Osteocyte (in vitro differentiated cells): ENCODE measurements around the gene NES. TPM values are rescaled to one million over a fixed set of nuclear protein-coding genes. Genes with fewer than 3 reads are reported as not detected.

Source experiments
- DNase-seq: peaks from one replicate; pipeline ENCODE4 v3.0.0; 2021; ENCODE audit warnings: mixed read lengths; ENCODE audit not compliant: unreplicated experiment; ENCODE audit errors: extremely low spot score
- H3K27ac Mint-ChIP-seq: one replicate; pipeline ENCODE4 v1.8.0; 2021; ENCODE audit warnings: mild to moderate bottlenecking, mixed read lengths; ENCODE audit not compliant: unreplicated experiment
- H3K27me3 Mint-ChIP-seq: one replicate; pipeline ENCODE4 v1.8.0; 2021; ENCODE audit warnings: mixed read lengths; ENCODE audit not compliant: unreplicated experiment
- H3K36me3 Mint-ChIP-seq: one replicate; pipeline ENCODE4 v1.8.0; 2021; ENCODE audit warnings: mixed read lengths; ENCODE audit not compliant: unreplicated experiment
- H3K4me1 Mint-ChIP-seq: one replicate; pipeline ENCODE4 v1.8.0; 2021; ENCODE audit warnings: mixed read lengths; ENCODE audit not compliant: unreplicated experiment
- H3K4me3 Mint-ChIP-seq: one replicate; pipeline ENCODE4 v1.8.0; 2021; ENCODE audit warnings: mild to moderate bottlenecking, moderate library complexity, mixed read lengths; ENCODE audit not compliant: unreplicated experiment
- H3K9me3 Mint-ChIP-seq: one replicate; pipeline ENCODE4 v1.8.0; 2021; ENCODE audit warnings: mixed read lengths; ENCODE audit not compliant: unreplicated experiment
- total RNA-seq: library from RNA; stranded (reverse); gene quantifications from 2 replicates; pipeline ENCODE4 v1.2.1, GENCODE V29; 2021
- TF ChIP-seq, protein P1 (sequence below): fragments of 200-600 bp; sonication (generic); IDR thresholded peaks from 2 replicates; pipeline ENCODE4 v1.5.0; 2021; ENCODE audit warnings: antibody characterized with exemption, mild to moderate bottlenecking, moderate library complexity

NES gene
- total RNA-seq, 1 donor from 2014 or later, result 26.5 TPM

DNA sequence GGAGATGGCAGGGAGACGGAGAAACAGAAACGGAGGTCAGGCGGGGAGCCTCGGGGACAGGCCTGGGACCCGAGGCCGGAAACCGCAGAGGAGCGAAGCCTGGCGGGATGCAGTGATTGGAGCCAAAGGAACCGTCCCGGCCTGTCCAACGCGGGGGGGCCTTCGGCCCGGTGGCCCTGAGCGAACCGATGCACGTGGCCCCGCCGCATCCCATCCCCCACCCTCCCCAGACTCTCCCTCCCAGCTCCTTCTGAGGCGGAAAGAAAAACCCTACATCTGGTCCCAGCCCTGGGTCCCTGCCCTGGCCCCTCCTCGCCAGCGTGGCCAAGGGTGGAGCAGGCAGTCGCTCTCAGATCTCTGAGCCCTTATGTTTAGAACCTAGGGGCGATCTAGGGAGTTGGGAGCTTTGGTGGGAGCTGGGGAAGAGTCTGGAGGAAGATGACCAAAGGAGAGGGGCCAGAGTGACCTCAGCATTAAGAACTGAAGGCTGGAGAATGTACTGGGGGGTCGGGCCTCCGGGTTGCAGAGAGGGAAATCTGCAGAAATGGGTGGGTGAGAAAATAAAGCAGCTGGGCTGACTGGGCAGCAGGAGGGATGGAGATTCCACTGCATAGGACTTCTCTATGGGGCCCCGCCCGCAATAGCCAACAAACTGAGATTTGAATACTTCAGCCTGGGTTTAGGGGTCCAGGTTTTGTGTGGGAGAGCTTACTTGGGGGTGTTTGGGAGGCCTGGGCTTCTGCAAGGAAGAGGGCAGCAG lies 29.6 kb upstream of the NES start:
- peaks cover 3% of the 10 kb centered on the region for H3K36me3 Mint-ChIP-seq
- peak overlapping the region; percentile 95 for H3K27ac Mint-ChIP-seq
- H3K4me3 Mint-ChIP-seq, result peak overlapping the region; percentile 78
- DNase-seq, result peak; percentile 88
- TF ChIP-seq, protein P1, sequence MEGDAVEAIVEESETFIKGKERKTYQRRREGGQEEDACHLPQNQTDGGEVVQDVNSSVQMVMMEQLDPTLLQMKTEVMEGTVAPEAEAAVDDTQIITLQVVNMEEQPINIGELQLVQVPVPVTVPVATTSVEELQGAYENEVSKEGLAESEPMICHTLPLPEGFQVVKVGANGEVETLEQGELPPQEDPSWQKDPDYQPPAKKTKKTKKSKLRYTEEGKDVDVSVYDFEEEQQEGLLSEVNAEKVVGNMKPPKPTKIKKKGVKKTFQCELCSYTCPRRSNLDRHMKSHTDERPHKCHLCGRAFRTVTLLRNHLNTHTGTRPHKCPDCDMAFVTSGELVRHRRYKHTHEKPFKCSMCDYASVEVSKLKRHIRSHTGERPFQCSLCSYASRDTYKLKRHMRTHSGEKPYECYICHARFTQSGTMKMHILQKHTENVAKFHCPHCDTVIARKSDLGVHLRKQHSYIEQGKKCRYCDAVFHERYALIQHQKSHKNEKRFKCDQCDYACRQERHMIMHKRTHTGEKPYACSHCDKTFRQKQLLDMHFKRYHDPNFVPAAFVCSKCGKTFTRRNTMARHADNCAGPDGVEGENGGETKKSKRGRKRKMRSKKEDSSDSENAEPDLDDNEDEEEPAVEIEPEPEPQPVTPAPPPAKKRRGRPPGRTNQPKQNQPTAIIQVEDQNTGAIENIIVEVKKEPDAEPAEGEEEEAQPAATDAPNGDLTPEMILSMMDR, result no peak
- H3K27me3 Mint-ChIP-seq, result no peaks in the 10 kb centered on the region
- peaks cover 87% of the 10 kb centered on the region for H3K4me1 Mint-ChIP-seq
- H3K9me3 Mint-ChIP-seq, result no peaks in the 10 kb centered on the region

DNA sequence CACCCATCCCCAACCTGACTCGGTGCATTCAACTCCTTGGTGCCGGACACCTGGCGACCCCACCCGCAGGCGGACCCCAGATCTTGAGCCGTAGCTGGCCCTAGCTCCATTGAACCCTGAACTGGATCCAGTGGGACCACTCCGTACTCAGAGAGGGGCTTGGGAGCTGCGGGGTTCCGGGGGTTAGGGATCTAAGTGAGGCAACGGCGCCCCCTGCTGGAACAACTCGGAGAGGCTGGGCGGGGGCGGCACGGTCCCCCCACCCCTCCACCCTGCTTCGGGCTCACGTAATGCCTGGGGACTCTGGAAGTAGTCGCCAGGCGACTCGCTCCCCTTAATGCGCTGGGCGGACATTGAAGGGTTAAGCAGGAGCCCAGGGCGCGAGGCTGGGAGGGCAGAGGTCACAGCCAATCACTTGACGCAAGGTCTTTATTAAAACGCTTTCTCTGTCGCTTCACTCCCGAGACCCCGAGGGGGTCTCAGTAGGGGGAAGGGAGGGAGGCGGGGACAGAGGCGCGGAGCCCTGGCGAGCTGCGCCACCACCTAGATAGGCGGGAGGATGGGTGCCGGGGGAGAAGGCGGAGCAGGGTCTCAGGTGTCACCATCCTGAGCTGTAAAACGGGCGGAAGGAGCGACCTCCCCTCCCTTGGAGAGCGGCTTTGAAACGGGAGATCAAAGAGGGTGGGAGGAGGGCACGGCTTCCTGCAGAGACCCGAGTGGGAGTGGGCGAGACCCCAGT lies 28.9 kb upstream of the NES start:
- peak; percentile 91 for DNase-seq
- H3K4me1 Mint-ChIP-seq, result peaks cover 82% of the 10 kb centered on the region
- peak overlapping the region; percentile 95 for H3K27ac Mint-ChIP-seq
- H3K9me3 Mint-ChIP-seq, result no peaks in the 10 kb centered on the region
- peak overlapping the region; percentile 78 for H3K4me3 Mint-ChIP-seq
- TF ChIP-seq, protein P1, result peak; percentile 96
- no peaks in the 10 kb centered on the region for H3K27me3 Mint-ChIP-seq
- H3K36me3 Mint-ChIP-seq, result peaks cover 6% of the 10 kb centered on the region

DNA sequence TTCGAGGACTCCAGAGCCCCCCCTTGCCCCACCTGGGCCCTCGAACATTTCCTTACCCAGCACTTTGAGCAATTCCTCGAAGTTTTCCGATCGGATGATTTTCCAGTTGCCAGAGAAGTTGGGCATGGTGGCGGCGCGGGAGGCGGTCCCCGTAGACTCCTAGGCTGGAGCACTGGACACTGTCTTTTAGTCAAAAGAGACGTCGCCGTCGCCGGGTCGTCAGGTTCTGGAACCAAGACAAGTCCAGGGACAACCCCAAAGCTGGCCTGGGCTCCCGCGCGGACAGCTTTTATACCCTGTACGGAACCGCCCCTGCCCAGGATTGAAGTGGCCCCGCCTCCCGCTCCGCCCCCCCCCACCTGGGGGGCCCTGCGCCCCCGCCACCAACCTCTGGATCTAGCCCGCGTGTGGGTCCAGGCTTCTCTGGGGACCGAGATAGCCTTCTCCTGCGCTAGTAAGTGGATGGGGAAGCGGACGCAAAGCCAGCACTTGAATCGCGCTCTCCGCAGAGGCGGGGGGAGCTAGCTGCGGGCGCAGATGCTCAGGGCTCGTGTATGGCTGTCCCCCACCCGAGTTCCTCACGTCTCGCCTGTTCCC lies 28.2 kb upstream of the NES start, which contains the start of gene CRABP2:
Gene CRABP2, minus strand, starts transcription at position 263 of the 597 bp plus-strand sequence. Its CDS starts 137 bp downstream, at position 126.
- peak within 1 kb of the TSS; percentile 95 for H3K27ac Mint-ChIP-seq
- H3K4me1 Mint-ChIP-seq, result peaks cover 76% of the 10 kb centered on the region
- H3K9me3 Mint-ChIP-seq, result no peaks in the 10 kb centered on the region
- no peaks in the 10 kb centered on the region for H3K27me3 Mint-ChIP-seq
- H3K36me3 Mint-ChIP-seq, result peaks cover 9% of the 10 kb centered on the region
- peak within 1 kb of the TSS; percentile 78 for H3K4me3 Mint-ChIP-seq
- TF ChIP-seq, protein P1, result no peak
- DNase-seq, result no peak

DNA sequence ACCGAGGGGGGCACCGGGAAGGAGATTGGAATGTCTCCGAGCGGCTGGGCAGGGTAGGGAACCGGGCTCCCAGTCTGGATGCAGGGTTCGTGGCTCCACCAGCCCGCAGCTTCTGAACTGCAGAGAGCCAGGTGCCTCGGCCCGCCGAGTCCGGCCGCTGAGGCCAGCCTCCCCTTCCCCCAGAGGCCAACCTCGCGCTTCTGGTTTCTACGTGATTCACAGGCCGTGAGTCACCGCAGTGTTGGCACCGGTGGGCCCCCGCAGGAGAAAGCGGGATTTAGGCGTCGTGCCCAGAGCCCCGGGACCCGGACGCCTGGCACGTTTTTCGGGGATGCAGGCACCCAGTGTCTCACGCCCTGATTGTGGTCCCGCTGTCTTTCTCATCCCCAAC lies 27.7 kb upstream of the NES start:
- peak overlapping the region; percentile 95 for H3K27ac Mint-ChIP-seq
- H3K4me1 Mint-ChIP-seq, result peaks cover 71% of the 10 kb centered on the region
- TF ChIP-seq, protein P1, result no peak
- H3K36me3 Mint-ChIP-seq, result peaks cover 11% of the 10 kb centered on the region
- no peaks in the 10 kb centered on the region for H3K9me3 Mint-ChIP-seq
- no peaks in the 10 kb centered on the region for H3K27me3 Mint-ChIP-seq
- peak overlapping the region; percentile 78 for H3K4me3 Mint-ChIP-seq
- DNase-seq, result peak; percentile 86
